Mammary epithelial cell (primary cell): ENCODE measurements around the gene USP47.

Experiments
- EZH2 ChIP-seq: IDR thresholded peaks from 2 replicates; pipeline ENCODE4 v1.6.1; 2012; ENCODE audit warnings: low read length, inconsistent platforms, borderline replicate concordance
- TF ChIP-seq, protein P1 (sequence below), 2 donors: IDR thresholded peaks in 1 of 2; conservative IDR thresholded peaks in 1 of 2; 2 replicates each; pipeline ENCODE4 v1.5.1; 2011 to 2012; ENCODE audit warnings: inconsistent platforms in 2 of 2, low read length in 2 of 2, mild to moderate bottlenecking in 2 of 2, control low read depth in 1 of 2, low read depth in 1 of 2; ENCODE audit not compliant: insufficient read depth in 1 of 2; ENCODE audit errors: extremely low read depth in 1 of 2

DNA sequence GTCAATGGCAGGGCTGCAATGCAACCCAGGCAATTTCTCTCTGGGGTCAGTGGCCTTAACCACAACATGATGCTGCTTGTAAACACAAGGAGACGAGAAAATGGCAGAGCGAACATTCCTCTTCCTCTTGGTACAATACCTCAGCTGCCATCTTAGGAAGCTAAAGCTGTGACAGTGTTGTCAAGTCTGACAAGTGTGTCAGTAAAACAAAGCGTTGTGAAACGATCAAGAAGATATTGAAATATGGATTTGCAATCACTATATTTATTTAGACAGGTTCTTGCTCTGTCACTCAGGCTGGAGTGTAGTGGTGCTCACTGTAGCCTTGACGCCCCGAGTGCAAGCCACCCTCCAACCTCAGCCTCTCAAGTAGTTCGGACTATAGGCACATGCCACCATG is 14.5 kb upstream of the USP47 start:
- TF ChIP-seq, protein P1, sequence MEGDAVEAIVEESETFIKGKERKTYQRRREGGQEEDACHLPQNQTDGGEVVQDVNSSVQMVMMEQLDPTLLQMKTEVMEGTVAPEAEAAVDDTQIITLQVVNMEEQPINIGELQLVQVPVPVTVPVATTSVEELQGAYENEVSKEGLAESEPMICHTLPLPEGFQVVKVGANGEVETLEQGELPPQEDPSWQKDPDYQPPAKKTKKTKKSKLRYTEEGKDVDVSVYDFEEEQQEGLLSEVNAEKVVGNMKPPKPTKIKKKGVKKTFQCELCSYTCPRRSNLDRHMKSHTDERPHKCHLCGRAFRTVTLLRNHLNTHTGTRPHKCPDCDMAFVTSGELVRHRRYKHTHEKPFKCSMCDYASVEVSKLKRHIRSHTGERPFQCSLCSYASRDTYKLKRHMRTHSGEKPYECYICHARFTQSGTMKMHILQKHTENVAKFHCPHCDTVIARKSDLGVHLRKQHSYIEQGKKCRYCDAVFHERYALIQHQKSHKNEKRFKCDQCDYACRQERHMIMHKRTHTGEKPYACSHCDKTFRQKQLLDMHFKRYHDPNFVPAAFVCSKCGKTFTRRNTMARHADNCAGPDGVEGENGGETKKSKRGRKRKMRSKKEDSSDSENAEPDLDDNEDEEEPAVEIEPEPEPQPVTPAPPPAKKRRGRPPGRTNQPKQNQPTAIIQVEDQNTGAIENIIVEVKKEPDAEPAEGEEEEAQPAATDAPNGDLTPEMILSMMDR (conservative IDR thresholded peaks at IDR 0.05 in 1 of 2, IDR thresholded peaks at IDR 0.05 in 1 of 2; ENCODE audit: extremely low read depth in 1 of 2, insufficient read depth in 1 of 2, low read depth in 1 of 2, low read length in 2 of 2): no peak
- TF ChIP-seq EZH2: no peak
